AG09309 (cell line): ENCODE results near the gene RIN2.

ENCODE experiments used
- DNase-seq: peaks from one replicate; pipeline ENCODE4 v3.0.0-alpha.2; 2010; ENCODE audit warnings: low read depth
- H3K4me3 ChIP-seq: 2 replicates; pipeline ENCODE4 v1.5.1; 2011; ENCODE audit warnings: mild to moderate bottlenecking, low read depth, low read length, moderate library complexity; ENCODE audit not compliant: control insufficient read depth
- CTCF ChIP-seq: IDR thresholded peaks from 2 replicates; pipeline ENCODE4 v1.5.1; 2011; ENCODE audit warnings: mild to moderate bottlenecking, low read depth, low read length, inconsistent platforms; ENCODE audit not compliant: insufficient read depth, control insufficient read depth; ENCODE audit errors: missing control alignments

The RIN2 gene

DNA sequence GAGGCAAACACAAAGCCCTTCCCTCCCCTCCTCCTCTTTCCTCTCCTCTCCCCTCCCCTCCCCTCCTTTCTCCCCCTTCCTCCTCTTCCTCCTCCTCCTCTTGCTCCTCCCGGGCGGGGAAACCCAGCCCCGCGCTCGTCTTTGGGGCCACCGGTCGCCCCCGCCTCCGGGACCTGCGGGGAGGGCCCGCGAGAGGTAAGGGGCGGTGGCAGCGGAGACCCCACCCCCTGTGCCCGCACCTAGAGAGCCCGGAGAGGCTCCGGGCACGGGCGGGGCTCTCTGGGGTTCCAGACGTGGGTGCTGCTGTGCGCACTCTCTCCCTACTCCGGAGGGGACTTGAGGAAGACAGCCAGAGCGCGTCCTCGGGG lies at the start of gene RIN2:
Gene RIN2, plus strand, starts transcription at position 126 of the 368 bp plus-strand sequence. CDS start 131,344 bp downstream, outside the sequence.
- TF ChIP-seq CTCF = no peak
- no peak for DNase-seq
- H3K4me3 ChIP-seq = peak within 1 kb of the TSS; percentile 85

DNA sequence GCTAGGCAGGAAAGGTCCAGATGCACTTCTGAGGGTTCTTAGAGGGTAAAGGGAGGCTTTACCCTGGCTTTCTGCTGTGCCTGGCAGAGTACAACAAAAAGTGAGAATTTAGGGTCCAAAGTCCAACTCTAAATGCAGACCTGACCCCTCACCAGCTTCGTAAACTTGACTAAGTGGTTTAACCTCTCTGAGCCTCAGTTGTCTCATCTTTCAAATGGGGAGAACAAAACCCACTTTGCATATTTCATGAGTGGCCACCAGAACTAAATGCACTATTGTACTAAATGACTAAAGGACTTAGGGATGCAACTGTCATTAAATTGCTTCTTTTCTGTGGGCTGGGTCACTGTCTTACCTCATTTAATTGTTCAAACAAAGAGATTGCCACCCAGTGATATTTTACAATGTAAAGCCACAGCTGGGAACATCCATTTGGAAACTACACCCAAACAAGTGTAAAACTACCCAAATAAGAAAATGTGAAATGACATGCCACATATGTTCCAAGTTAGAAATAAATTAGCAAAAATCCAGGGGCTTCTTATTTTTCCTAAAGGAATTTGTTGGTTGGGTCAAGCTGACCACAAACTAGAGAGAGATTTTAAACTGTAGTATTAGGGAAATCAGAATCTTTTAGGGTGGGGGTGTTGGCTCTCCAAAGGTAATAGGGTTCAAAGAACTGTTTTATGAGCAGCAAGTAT lies 48.3 kb upstream of the RIN2 start:
- H3K4me3 ChIP-seq = no peak overlapping the region
- no peak for TF ChIP-seq CTCF
- DNase-seq = no peak

GRCh38 chr20:19710336-19711120 lies 47.5 kb upstream of the RIN2 start:
- DNase-seq = no peak
- TF ChIP-seq CTCF = no peak

DNA sequence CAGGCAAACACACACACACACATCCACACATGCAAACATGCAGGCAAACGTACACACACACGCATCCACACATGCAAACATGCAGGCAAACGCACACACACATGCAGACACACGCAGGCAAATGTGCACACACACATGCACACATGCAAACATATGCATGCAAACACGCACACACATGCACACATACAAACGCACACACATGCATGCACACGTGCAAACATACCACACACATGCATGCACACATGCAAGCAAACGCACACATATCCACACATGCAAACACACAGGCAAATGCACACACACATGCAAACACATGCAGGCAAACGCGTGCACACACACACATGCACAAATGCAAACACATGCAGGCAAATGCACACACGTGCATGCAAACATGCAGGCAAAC lies 46.9 kb upstream of the RIN2 start:
- DNase-seq = no peak
- H3K4me3 ChIP-seq = no peak overlapping the region
- TF ChIP-seq CTCF = no peak

More at GRCh38 chr20:19710336-19711120, 47.5 kb upstream of the RIN2 start:
- H3K4me3 ChIP-seq = no peak overlapping the region

DNA sequence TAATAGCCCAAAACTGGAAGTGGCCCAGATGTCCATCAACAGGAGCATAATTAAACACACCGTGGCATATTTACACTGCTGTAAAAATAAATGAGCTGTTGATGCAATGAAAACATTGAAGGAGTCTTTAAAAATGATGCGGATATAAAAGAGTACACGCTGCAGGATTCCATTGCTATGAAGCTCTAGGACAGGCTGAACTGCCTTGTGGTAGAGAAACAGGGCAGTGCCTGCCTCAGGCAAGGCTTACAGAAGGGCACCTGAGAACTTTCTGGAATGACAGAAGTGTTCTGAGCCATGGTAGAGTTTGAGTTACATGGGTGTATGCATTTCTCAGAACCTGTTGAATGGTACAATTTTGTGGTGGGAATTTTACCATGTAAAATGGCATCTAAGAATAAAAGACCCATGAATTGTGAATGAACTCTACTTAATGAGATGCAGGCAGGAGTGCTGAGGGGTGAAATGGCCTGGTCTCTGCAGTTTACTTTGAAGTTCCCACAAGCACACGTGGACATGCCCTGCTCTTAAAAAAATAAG lies 45.3 kb upstream of the RIN2 start:
- no peak for DNase-seq

More for the DNA sequence above, 45.3 kb upstream of the RIN2 start:
- H3K4me3 ChIP-seq = no peak overlapping the region
- no peak for TF ChIP-seq CTCF
